Fibroblast of mammary gland (primary cell): ENCODE measurements around the gene FOXO6.

Experiments used
- DNase-seq: peaks from one replicate; pipeline ENCODE4 v3.0.0-alpha.2; 2010; ENCODE audit warnings: low read depth
- H3K4me3 ChIP-seq: 2 replicates; pipeline ENCODE4 v1.5.1; 2011; ENCODE audit warnings: low read depth, mild to moderate bottlenecking, low read length, moderate library complexity; ENCODE audit not compliant: control insufficient read depth
- CTCF ChIP-seq: conservative IDR thresholded peaks from 2 replicates; pipeline ENCODE4 v1.5.1; 2011; ENCODE audit warnings: low read depth, low read length, inconsistent platforms; ENCODE audit not compliant: control insufficient read depth, insufficient read depth

FOXO6 gene

GRCh38 chr1:41388510-41388909 lies 27.3 kb downstream of the FOXO6 start:
- H3K4me3 ChIP-seq = no peak overlapping the region
- TF ChIP-seq CTCF = no peak
- no peak for DNase-seq

- no peak overlapping the region for H3K4me3 ChIP-seq
- TF ChIP-seq CTCF = no peak
- DNase-seq = no peak
Measured at GRCh38 chr1:41389009-41389408, 27.8 kb downstream of the FOXO6 start.

GRCh38 chr1:41390166-41390565 lies 28.9 kb downstream of the FOXO6 start:
- no peak overlapping the region for H3K4me3 ChIP-seq
- no peak for DNase-seq
- TF ChIP-seq CTCF = no peak

- no peak for DNase-seq
- TF ChIP-seq CTCF = no peak
- H3K4me3 ChIP-seq = no peak overlapping the region
Measured at GRCh38 chr1:41390573-41390972, 29.3 kb downstream of the FOXO6 start.

GRCh38 chr1:41391834-41392527 lies 30.7 kb downstream of the FOXO6 start:
- DNase-seq = no peak
- no peak for TF ChIP-seq CTCF

GRCh38 chr1:41392528-41392924 lies 31.3 kb downstream of the FOXO6 start:
- no peak overlapping the region for H3K4me3 ChIP-seq
- TF ChIP-seq CTCF = no peak
- no peak for DNase-seq

More at GRCh38 chr1:41391834-41392527, 30.7 kb downstream of the FOXO6 start:
- no peak overlapping the region for H3K4me3 ChIP-seq
